SU-DHL-6 (cell line): ENCODE measurements around the gene PDE3B.

Source experiments
- CTCF ChIP-seq: fragments of 200-600 bp; sonication (generic); IDR thresholded peaks from one replicate; pipeline ENCODE4 v1.5.1; 2017; ENCODE audit warnings: antibody characterized with exemption, mild to moderate bottlenecking, low read length, moderate library complexity; ENCODE audit not compliant: insufficient read depth, poor library complexity, severe bottlenecking
- EZH2phosphoT487 ChIP-seq: fragments of 200-600 bp; sonication (generic), shearing (Covaris generic); conservative IDR thresholded peaks from 2 replicates; pipeline ENCODE4 v1.6.1; 2018; ENCODE audit warnings: mild to moderate bottlenecking, antibody characterized with exemption, low read length, moderate library complexity, mixed read lengths

- TF ChIP-seq CTCF (no peak), EZH2phosphoT487 (no peak)
Measured at GRCh38 chr11:14914536-14914935, 270.9 kb downstream of the PDE3B start.
